Measurements from ENCODE around the gene CA6. TPM values are rescaled to one million over a fixed set of nuclear protein-coding genes. Genes with fewer than 3 reads are reported as not detected.
"Not testable (repeated sequence)": the region's sequence is repeated elsewhere in the genome, so short reads cannot be mapped to it uniquely, and the experiment has no call there.

Gene CA6
- total RNA-seq, 3 donors from 2014 or later = 0.14 to 0.25 TPM; not detected in 1

DNA sequence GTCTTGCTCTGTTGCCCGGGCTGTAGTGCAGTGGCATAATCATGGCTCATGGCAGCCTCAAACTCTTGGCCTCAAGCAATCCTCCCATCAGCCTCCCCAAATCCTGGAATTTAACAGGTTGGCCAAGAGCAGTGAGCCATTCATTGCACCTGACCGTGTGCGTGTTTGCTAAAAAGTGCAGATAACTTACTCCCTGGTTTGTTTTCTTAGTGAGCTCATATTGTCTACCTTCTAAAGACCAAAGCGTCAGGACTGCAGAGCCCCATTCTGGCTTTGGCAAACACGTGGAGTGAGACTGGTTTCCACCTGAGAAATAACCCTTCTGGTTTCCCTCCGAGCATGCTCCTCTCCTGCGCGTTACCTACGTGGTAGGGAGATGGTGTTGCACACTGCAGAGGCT, 32.2 kb upstream of the CA6 start:
- Mint-ChIP-seq H3K4me3 (no peak overlapping the region), H3K36me3 (ENCODE audit: insufficient read depth) (no peaks in the 10 kb centered on the region), H3K4me1 (ENCODE audit: low read depth) (peaks cover 7% of the 10 kb centered on the region), H3K9me3 (no peaks in the 10 kb centered on the region), H3K27me3 (ENCODE audit: low read depth) (peaks cover 1% of the 10 kb centered on the region)
- DNase-seq (no peak), ATAC-seq (no peak)

DNA sequence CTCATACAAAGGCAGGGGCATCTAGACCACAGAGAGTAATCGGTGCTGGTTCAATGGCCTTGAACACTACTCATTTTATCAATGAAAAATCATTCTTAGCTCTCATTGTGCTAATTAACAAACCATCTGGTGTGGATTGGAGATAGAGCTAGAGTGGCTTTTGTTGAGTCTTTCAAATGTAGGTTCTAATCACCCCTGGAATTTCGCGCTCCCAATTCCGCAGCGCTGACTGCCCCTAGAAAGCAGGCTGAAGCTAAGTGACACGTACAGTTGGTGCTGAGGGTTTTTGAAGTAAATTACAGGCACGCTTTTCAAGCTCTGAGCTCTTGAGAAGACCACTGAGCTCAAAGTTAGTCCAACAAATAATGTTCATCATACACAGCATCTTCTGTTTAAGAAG, 31.2 kb upstream of the CA6 start:
- Mint-ChIP-seq H3K4me3 (no peak overlapping the region), H3K4me1 (ENCODE audit: low read depth) (peaks cover 8% of the 10 kb centered on the region), H3K27me3 (ENCODE audit: low read depth) (peaks cover 1% of the 10 kb centered on the region), H3K36me3 (ENCODE audit: insufficient read depth) (no peaks in the 10 kb centered on the region), H3K9me3 (no peaks in the 10 kb centered on the region)
- ATAC-seq (no peak), DNase-seq (no peak)

DNA sequence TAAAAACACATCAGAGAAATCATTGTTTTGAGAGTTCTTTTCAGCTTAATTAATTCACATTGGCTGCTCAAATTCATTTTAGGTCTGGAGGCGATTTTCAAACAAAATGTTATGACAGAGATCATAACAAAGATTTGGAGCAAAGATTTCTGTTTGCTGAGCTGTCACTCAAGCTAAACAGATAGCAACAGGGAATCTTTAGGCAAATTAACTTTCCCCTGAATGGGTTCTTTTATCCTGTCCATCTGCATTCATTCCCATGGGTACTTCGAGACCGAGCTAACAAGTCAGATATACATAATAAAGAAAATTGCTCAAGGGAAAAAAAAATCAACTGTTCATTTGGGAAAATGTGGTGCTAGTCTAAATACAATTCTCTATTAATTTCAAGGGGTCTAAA, 30.2 kb upstream of the CA6 start:
- Mint-ChIP-seq H3K36me3 (ENCODE audit: insufficient read depth) (no peaks in the 10 kb centered on the region), H3K4me3 (no peak overlapping the region), H3K4me1 (ENCODE audit: low read depth) (peaks cover 8% of the 10 kb centered on the region), H3K27me3 (ENCODE audit: low read depth) (peaks cover 1% of the 10 kb centered on the region), H3K9me3 (no peaks in the 10 kb centered on the region)
- DNase-seq (no peak), ATAC-seq (no peak)

DNA sequence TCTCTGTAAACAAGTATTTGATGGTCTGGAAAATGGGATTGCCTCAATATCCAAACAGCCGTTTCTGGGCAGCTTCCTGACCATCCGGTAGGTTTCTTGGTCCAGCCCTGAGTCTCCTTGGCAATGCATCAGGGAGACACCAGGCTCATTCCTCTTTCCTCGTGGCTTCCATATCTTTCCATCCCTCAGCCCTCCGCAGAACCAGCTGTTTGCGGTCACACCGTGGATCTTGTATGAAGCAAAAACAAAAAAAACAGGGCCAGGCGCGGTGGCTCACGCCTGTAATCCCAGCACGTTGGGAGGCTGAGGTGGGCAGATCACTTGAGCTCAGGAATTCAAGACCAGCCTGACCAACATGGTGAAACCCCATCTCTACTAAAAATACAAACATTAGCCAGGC, 28.1 kb upstream of the CA6 start:
- DNase-seq; H3K4me3 Mint-ChIP-seq; H3K9me3 Mint-ChIP-seq; ATAC-seq; H3K27me3 Mint-ChIP-seq (ENCODE audit: low read depth); H3K36me3 Mint-ChIP-seq (ENCODE audit: insufficient read depth): not testable (repeated sequence)
- peaks cover 24% of the 10 kb centered on the region for H3K4me1 Mint-ChIP-seq (ENCODE audit: low read depth)

DNA sequence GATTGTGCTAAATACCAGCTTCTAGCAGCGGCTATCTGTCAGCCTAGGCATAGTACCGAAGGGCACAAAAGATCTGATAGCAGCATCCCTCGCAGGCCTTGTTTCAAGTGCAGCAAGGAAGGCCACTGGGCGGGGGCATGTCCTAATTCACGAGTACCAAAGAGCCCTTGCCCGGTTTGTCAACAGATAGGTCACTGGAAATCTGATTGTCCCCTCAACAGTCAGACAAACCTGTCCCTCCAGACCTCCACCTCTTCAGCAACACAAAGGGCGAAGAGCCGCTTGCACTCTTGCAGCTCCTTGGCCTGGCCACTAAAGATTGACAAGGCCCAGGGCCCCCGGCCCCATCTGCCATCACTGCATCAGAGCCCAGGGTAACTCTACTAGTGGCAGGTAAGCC, 22.7 kb upstream of the CA6 start:
- DNase-seq (no peak), ATAC-seq (no peak)
- peaks cover 26% of the 10 kb centered on the region for H3K4me1 Mint-ChIP-seq (ENCODE audit: low read depth)
- no peaks in the 10 kb centered on the region for H3K9me3 Mint-ChIP-seq
- H3K4me3 Mint-ChIP-seq = no peak overlapping the region
- H3K27me3 Mint-ChIP-seq (ENCODE audit: low read depth) = no peaks in the 10 kb centered on the region
- no peaks in the 10 kb centered on the region for H3K36me3 Mint-ChIP-seq (ENCODE audit: insufficient read depth)

DNA sequence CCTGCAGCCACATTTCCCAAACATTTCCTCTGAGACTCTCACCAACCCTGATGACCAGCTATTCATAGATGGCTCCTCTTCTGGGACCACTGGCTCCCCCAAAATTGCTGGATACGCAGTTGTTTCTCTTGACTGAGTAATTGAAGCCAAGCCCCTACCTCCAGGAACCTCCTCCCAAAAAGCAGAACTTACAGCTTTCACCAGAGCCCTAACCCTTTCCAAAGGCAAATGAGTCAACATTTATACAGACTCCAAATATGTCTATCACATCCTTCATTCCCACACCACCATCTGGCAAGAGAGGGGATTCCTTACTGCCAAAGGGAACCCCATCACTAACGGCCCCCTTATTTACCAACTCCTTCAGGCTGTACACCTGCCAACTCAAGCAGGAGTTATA, 20.3 kb upstream of the CA6 start:
- Mint-ChIP-seq H3K36me3 (ENCODE audit: insufficient read depth) (no peaks in the 10 kb centered on the region), H3K4me3 (no peak overlapping the region), H3K4me1 (ENCODE audit: low read depth) (peaks cover 23% of the 10 kb centered on the region), H3K27me3 (ENCODE audit: low read depth) (no peaks in the 10 kb centered on the region), H3K9me3 (no peaks in the 10 kb centered on the region)
- ATAC-seq = no peak
- no peak for DNase-seq

DNA sequence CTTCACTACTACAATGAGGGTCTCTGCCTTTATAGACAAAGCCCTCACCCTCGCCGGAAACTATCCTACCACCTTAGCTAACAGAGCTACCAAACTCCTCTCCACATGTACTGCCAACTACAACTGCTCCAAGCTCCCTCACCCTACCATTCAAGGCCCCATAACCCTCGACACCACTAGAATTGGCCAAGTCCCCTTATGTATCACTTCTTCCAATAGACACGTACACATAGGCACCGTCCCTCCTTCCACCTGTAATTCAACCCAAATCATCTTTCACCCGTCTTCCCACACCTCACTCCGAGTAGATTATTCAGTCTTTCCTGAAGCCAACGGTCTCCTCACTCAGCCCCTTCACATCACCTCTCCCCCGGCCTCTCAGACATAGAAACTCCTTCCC, 19.7 kb upstream of the CA6 start:
- Mint-ChIP-seq H3K27me3 (ENCODE audit: low read depth) (no peaks in the 10 kb centered on the region), H3K9me3 (no peaks in the 10 kb centered on the region), H3K4me1 (ENCODE audit: low read depth) (peaks cover 20% of the 10 kb centered on the region), H3K4me3 (no peak overlapping the region), H3K36me3 (ENCODE audit: insufficient read depth) (no peaks in the 10 kb centered on the region)
- peak; percentile 27 to 38 for ATAC-seq
- DNase-seq = no peak

DNA sequence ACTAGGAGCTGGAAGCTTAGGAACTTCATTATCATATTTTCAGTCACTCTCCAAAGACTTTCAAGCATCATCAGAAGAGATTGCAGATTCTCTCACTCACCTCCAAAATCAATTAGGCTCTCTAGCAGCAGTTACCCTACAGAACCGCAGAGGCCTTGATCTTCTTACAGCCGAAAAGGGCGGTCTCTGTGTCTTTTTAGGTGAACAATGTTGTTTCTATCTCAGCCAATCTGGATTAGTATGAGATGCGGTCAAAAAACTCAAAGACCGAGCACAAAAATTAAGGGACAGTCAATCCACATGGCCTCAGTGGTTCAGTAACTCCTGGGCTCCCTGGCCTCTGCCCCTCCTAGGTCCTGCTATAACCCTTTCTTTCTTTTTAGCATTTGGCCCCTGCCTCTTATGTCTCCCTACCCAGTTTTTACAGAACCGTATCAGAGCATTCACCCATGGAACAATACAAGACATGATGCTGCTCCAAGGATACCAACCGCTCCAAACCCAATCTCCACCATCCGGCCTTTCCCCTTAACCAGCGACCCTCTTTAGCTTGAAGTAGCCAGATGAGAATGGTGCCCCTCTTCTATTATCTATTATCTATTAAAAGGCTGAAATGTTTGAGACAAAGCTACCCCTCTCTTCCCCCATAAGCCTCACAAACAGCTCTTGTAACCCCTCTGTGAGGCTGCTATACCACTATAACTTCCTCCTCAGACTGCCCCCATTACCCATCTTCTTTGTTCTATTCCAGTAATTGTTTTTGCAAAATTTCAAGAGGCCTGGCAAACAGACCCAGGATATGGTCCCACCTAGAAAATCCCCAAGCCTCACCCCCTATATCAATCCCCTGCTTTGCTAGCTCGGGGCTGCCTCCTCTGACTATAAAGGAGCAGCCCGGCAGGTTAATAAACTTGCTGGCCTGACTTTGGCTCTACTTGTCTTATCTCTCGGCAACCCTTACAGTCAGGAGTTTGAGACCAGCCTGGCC, 18.7 kb upstream of the CA6 start:
- Mint-ChIP-seq H3K4me1 (ENCODE audit: low read depth) (peaks cover 10% of the 10 kb centered on the region), H3K36me3 (ENCODE audit: insufficient read depth) (no peaks in the 10 kb centered on the region), H3K27me3 (ENCODE audit: low read depth) (no peaks in the 10 kb centered on the region), H3K4me3 (no peak overlapping the region), H3K9me3 (no peaks in the 10 kb centered on the region)
- no peak for DNase-seq
- peak; percentile 33 to 57 for ATAC-seq

DNA sequence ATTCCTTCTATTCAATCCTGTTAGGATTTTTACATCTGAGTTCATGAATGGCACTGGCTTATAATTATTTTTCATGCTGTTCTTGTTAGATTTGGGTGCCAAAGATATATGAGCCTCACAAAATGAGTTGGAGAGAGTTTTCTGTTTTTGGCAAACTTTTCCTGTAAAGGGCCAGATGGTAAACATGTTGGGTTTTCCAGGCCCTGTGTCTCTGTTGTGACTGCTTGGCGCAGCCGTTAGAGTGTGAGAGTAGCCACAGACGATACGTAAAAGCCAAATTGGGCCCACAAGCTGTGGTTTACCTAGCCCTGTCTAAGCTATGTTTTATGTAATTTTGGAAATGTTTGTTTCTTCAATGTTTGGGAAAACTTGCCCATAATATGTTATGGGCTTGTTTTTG, 15.6 kb upstream of the CA6 start:
- Mint-ChIP-seq H3K9me3 (no peaks in the 10 kb centered on the region), H3K36me3 (ENCODE audit: insufficient read depth) (no peaks in the 10 kb centered on the region), H3K4me3 (no peak overlapping the region), H3K4me1 (ENCODE audit: low read depth) (peaks cover 3% of the 10 kb centered on the region), H3K27me3 (ENCODE audit: low read depth) (no peaks in the 10 kb centered on the region)
- DNase-seq (no peak), ATAC-seq (no peak)

DNA sequence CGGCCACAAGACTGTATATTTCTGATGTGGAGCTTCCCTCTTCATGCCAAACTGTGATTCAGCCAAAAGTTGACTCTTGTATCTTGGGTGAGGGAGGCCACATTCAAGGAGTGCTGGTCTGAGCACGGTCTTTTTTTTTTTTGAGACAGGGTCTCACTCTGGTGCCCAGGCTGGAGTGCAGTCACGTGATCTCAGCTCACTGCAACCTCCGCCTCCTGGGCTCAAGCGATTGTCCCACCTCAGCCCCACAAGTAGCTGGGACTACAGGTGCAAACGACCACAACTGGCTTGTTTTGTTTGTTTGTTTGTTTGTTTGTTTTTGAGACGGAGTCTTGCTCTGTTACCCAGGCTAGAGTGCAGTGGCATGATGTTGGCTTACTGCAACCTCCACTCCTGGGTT, 8.6 kb upstream of the CA6 start:
- DNase-seq; H3K36me3 Mint-ChIP-seq (ENCODE audit: insufficient read depth); H3K27me3 Mint-ChIP-seq (ENCODE audit: low read depth); H3K4me3 Mint-ChIP-seq; H3K9me3 Mint-ChIP-seq; ATAC-seq: not testable (repeated sequence)
- H3K4me1 Mint-ChIP-seq (ENCODE audit: low read depth) = peaks cover 34% of the 10 kb centered on the region

DNA sequence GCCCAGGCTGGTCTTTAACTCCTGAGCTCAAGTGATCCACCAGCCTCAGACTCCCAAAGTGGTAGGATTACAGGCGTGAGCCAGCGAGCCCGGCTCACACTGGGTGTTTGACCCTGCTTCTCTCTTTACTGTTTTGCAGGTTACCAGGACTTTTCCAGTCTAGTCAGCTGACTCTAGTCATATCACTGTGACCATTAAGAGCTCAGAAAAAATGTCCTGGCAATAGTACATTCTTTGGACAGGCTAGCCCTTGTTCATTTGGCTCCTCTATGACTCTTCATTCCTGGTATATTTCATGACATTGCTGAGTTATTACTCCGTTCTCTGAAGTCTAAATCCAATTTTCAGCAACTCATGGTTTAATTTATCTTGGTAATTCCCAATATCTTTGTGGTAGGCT, 8.0 kb upstream of the CA6 start:
- Mint-ChIP-seq H3K36me3 (ENCODE audit: insufficient read depth) (no peaks in the 10 kb centered on the region), H3K4me3 (no peak overlapping the region), H3K27me3 (ENCODE audit: low read depth) (no peaks in the 10 kb centered on the region), H3K4me1 (ENCODE audit: low read depth) (peaks cover 38% of the 10 kb centered on the region), H3K9me3 (no peaks in the 10 kb centered on the region)
- ATAC-seq (no peak), DNase-seq (no peak)

DNA sequence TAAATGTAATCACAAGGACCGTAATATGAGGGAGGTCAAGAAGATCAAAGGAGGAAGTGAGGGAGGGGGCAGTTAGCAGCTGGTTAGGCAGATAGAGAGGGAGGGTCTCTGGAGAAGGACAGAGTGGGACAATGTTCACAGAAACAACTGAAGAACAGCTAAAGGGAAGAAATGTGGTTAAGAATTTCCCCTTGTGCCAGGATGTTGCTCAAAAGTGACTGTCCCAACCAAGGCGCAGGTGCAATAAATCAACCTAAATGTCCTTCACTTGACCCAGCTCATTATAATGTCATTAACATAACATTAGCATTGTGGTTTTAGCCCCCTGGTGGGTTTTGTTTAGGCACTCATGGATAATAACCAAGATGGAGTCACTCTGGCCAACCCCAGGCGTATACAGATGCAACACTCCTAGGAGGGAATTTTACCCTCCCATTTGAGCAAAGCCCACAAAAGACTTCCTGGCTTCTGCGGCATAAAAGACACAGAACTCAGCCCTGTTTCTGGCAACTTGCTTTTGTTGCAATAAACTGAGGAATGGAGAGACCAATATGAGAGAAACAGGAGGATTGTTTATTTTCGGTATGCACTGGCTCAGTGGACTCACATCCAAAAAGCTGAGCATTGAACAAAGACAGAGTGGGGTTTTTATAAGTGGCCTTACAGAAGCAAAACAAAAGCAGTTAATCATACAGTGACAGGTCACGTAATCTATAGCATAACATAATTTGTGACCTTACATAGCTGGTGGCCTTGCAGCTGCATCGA, 7.3 kb upstream of the CA6 start:
- Mint-ChIP-seq H3K4me1 (ENCODE audit: low read depth) (peaks cover 44% of the 10 kb centered on the region), H3K36me3 (ENCODE audit: insufficient read depth) (no peaks in the 10 kb centered on the region), H3K27me3 (ENCODE audit: low read depth) (no peaks in the 10 kb centered on the region), H3K9me3 (no peaks in the 10 kb centered on the region), H3K4me3 (no peak overlapping the region)
- ATAC-seq (peak in 1 of 2 donors; percentile 50), DNase-seq (no peak)

DNA sequence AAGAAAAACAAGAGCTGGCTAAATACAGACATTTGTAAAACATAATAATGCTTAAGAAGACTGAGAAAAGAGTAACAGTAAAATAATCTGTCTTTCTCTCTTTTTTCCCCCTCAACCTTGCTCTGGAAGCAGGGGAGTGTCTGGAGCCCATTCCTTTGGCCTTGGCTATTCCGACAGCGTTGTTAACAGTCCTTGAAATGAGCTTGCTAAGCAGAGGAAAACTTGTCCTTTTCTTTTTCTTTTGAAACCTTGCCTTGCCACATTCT, 6.7 kb upstream of the CA6 start:
- H3K4me3 Mint-ChIP-seq = no peak overlapping the region
- no peaks in the 10 kb centered on the region for H3K27me3 Mint-ChIP-seq (ENCODE audit: low read depth)
- DNase-seq (no peak), ATAC-seq (no peak)
- H3K9me3 Mint-ChIP-seq = no peaks in the 10 kb centered on the region
- H3K4me1 Mint-ChIP-seq (ENCODE audit: low read depth) = peaks cover 48% of the 10 kb centered on the region
- no peaks in the 10 kb centered on the region for H3K36me3 Mint-ChIP-seq (ENCODE audit: insufficient read depth)

DNA sequence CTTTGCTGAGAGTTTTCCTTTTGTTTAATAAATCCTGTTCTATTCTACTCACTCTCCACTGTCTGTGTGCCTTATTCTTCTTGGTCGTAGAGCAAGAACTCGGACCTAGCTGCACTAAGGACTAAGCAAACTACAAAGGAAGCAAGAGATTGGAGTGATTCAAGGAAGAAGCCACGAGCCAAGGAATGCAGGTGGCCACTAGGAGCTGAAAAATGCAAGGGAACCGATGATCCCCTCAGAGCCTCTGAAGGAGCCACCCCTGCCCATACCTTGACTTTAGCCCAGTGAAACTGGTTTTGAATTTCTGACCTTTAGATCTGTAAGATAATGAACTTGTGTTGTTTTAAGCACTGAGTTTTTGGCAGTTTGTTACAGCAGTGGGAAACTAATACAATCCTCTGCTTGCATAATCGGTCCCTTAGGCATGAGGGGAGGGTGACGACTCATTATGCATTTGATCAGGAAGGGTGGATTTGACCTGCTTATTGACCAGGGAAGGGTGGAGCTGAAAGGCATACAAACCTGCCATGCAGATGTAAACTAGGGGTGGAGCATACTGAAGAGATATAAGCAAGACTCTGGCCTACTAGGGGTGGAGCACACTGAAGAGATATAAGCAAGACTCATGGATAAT, 6.2 kb upstream of the CA6 start:
- ATAC-seq (no peak), DNase-seq (no peak)
- Mint-ChIP-seq H3K36me3 (ENCODE audit: insufficient read depth) (no peaks in the 10 kb centered on the region), H3K9me3 (no peaks in the 10 kb centered on the region), H3K27me3 (ENCODE audit: low read depth) (no peaks in the 10 kb centered on the region), H3K4me3 (no peak overlapping the region), H3K4me1 (ENCODE audit: low read depth) (peaks cover 54% of the 10 kb centered on the region)

DNA sequence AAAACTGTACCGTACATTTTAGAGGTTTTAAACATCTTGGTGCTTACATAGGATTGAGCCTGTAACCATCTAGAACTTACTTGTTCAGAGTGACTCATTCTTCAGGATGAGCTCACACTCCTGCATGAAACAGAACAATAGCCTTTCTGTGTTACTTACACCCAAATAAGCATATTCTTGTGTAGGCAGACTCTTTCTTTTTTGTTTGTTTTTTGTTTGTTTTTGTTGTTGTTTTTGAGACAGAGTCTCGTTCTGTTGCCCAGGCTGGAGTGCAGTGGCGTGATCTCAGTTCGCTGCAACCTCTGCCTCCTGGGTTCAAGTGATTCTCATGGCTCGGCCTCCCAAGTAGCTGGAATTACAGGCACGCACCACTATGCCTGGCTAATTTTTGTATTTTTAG, 3.8 kb upstream of the CA6 start:
- no peaks in the 10 kb centered on the region for H3K36me3 Mint-ChIP-seq (ENCODE audit: insufficient read depth)
- no peak for DNase-seq
- H3K27me3 Mint-ChIP-seq (ENCODE audit: low read depth) = no peaks in the 10 kb centered on the region
- peaks cover 77% of the 10 kb centered on the region for H3K4me1 Mint-ChIP-seq (ENCODE audit: low read depth)
- no peak overlapping the region for H3K4me3 Mint-ChIP-seq
- ATAC-seq = peak; percentile 63 to 75
- no peaks in the 10 kb centered on the region for H3K9me3 Mint-ChIP-seq
